Mesendoderm (in vitro differentiated cells): Measurements from ENCODE around the gene PIGL.

ENCODE experiments used
- DNase-seq: peaks from one replicate; pipeline ENCODE4 v3.0.0; 2013
- H2AK5ac ChIP-seq: 2 replicates; pipeline ENCODE4 v1.6.1; 2013; ENCODE audit warnings: low read length, inconsistent platforms
- H2BK120ac ChIP-seq: 2 replicates; pipeline ENCODE4 v1.6.1; 2013; ENCODE audit warnings: low read depth, mild to moderate bottlenecking, low read length, moderate library complexity, mixed read lengths
- H2BK15ac ChIP-seq: replicated peaks from 2 replicates; pipeline ENCODE4 v1.6.1; 2013; ENCODE audit warnings: low read depth, mild to moderate bottlenecking, moderate library complexity
- H2BK5ac ChIP-seq: 2 replicates; pipeline ENCODE4 v1.6.1; 2013; ENCODE audit warnings: low read length, inconsistent platforms
- H3K18ac ChIP-seq: 2 replicates; pipeline ENCODE4 v1.6.1; 2013; ENCODE audit warnings: mild to moderate bottlenecking, low read length, mixed read lengths
- H3K23ac ChIP-seq: one replicate; pipeline ENCODE4 v1.6.1; 2013; ENCODE audit warnings: low read length
- H3K27ac ChIP-seq: 2 replicates; pipeline ENCODE4 v1.5.1; 2013; ENCODE audit warnings: low read depth, mild to moderate bottlenecking, inconsistent platforms, low read length, moderate library complexity
- H3K27me3 ChIP-seq: 2 replicates; pipeline ENCODE4 v1.6.1; 2013; ENCODE audit warnings: low read length, control low read depth, mild to moderate bottlenecking, inconsistent platforms; ENCODE audit not compliant: insufficient read depth, poor library complexity
- H3K36me3 ChIP-seq: 2 replicates; pipeline ENCODE4 v1.6.1; 2013; ENCODE audit warnings: low read length, inconsistent platforms; ENCODE audit not compliant: control insufficient read depth, insufficient read depth
- H3K4ac ChIP-seq: one replicate; pipeline ENCODE4 v1.6.1; 2013; ENCODE audit warnings: low read depth, mild to moderate bottlenecking, low read length, moderate library complexity
- H3K4me1 ChIP-seq: 2 replicates; pipeline ENCODE4 v1.6.1; 2013; ENCODE audit warnings: low read depth, low read length, inconsistent platforms; ENCODE audit not compliant: control insufficient read depth
- H3K4me2 ChIP-seq: 2 replicates; pipeline ENCODE4 v1.6.1; 2013; ENCODE audit warnings: low read length
- H3K4me3 ChIP-seq: 2 replicates; pipeline ENCODE4 v1.5.1; 2013; ENCODE audit warnings: mild to moderate bottlenecking, low read length
- H3K56ac ChIP-seq: one replicate; pipeline ENCODE4 v1.6.1; 2013; ENCODE audit warnings: low read length
- H3K79me1 ChIP-seq: 2 replicates; pipeline ENCODE4 v1.6.1; 2013; ENCODE audit warnings: low read length, inconsistent platforms
- H3K79me2 ChIP-seq: 2 replicates; pipeline ENCODE4 v1.6.1; 2013; ENCODE audit warnings: mild to moderate bottlenecking, low read length; ENCODE audit not compliant: control insufficient read depth, insufficient read depth
- H3K9ac ChIP-seq: 2 replicates; pipeline ENCODE4 v1.6.1; 2013; ENCODE audit warnings: low read length, inconsistent platforms
- H4K5ac ChIP-seq: one replicate; pipeline ENCODE4 v1.6.1; 2013; ENCODE audit warnings: low read length
- H4K8ac ChIP-seq: one replicate; pipeline ENCODE4 v1.6.1; 2013; ENCODE audit warnings: low read depth, mild to moderate bottlenecking, control low read depth, low read length, moderate library complexity
- WGBS: extraction: QIAGEN DNeasy Blood & Tissue Kit; methylation state at CpG from one replicate; pipeline ENCODE4 v1.1.7; 2013; ENCODE audit warnings: low lambda C conversion rate, missing lambda C conversion rate; ENCODE audit not compliant: insufficient coverage; ENCODE audit errors: extremely low coverage; 5-methylcytosine and 5-hydroxymethylcytosine counted together

PIGL gene

DNA sequence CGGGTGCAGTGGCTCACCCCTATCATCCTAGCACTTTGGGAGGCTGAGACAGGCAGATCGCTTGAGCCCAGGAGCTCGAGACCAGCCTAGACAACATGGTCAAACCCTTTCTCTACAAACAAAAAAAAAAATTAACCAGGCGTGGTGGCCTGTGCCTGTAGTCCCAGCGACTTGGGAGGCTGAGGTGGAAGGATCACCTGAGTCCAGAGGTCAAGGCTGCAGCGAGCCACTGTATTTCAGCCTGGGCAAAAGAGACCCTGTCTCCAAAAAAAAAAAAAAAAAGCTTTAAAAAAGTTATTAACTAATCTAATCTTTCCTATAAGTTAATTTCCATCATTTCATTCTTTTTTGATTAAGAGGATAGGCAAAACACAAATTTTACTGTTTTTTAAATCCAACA lies 4.2 kb upstream of the PIGL start:
- no peak overlapping the region for H2BK5ac ChIP-seq
- H3K18ac ChIP-seq: no peak overlapping the region
- no peaks in the 10 kb centered on the region for H3K36me3 ChIP-seq
- H3K27ac ChIP-seq: no peak overlapping the region
- no peak overlapping the region for H3K4me3 ChIP-seq
- no peak overlapping the region for H2AK5ac ChIP-seq
- H3K79me2 ChIP-seq: peaks cover 52% of the 10 kb centered on the region
- no peak overlapping the region for H4K5ac ChIP-seq
- WGBS: no CpG with 5 or more reads among the region's 6 CpGs
- H3K4me2 ChIP-seq: no peak overlapping the region
- peak overlapping the region; percentile 34 for H3K56ac ChIP-seq
- no peaks in the 10 kb centered on the region for H3K27me3 ChIP-seq
- no peak overlapping the region for H4K8ac ChIP-seq
- H3K4me1 ChIP-seq: peaks cover 2% of the 10 kb centered on the region
- no peak overlapping the region for H3K4ac ChIP-seq
- H3K9ac ChIP-seq: no peak overlapping the region
- no peak overlapping the region for H2BK120ac ChIP-seq
- H3K23ac ChIP-seq: no peak overlapping the region
- no peak overlapping the region for H2BK15ac ChIP-seq
- DNase-seq: no peak
- peaks cover 1% of the 10 kb centered on the region for H3K79me1 ChIP-seq

DNA sequence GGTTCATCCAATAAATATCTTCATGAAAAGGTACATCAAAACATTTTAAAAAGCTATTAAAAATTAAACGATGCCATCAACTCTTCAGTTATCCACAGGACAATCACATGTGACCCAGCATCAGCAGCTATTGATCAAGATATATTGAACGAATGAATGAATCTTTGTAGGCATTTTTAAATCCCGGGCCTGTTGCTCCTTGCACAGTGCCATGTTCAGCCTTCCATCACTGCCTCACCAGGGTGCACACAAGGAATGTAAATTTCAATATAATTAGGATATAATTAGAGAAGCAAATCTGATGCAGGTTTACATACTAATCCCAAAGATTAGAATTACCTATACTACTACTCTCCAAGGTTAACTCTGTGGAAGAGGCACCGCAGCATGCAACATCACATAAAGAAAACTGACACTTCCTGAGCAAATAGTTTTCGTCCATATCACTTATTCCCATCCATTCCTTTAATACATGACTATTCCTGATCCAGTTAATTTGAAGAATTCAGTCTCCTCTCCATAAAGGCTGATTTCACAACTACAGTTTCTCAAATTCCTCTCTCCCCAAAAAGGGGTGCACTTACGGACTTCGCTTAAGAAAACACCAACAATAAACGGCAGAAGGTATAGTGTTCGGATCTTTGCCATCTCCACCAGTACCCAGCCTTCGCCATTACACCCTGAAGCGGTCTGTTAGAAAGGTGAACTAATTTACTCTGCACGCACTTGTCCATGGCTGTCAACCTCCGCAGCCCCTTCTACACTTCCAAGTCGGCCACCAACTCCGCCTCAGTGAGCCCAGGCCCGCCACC lies 2.6 kb upstream of the PIGL start:
- H3K27me3 ChIP-seq: no peaks in the 10 kb centered on the region
- peak overlapping the region; percentile 80 for H3K27ac ChIP-seq
- no peak overlapping the region for H4K8ac ChIP-seq
- H3K9ac ChIP-seq: peak overlapping the region; percentile 94
- WGBS: no CpG with 5 or more reads among the region's 16 CpGs
- no peak overlapping the region for H2BK15ac ChIP-seq
- peak overlapping the region; percentile 97 for H3K56ac ChIP-seq
- H4K5ac ChIP-seq: no peak overlapping the region
- peaks cover 2% of the 10 kb centered on the region for H3K4me1 ChIP-seq
- peak overlapping the region; percentile 97 for H3K4ac ChIP-seq
- peak overlapping the region; percentile 81 for H3K4me3 ChIP-seq
- peak overlapping the region; percentile 45 for H3K23ac ChIP-seq
- no peak overlapping the region for H2BK120ac ChIP-seq
- H2AK5ac ChIP-seq: no peak overlapping the region
- H3K79me1 ChIP-seq: peaks cover 1% of the 10 kb centered on the region
- DNase-seq: no peak
- H3K18ac ChIP-seq: peak overlapping the region; percentile 97
- no peaks in the 10 kb centered on the region for H3K36me3 ChIP-seq
- H3K4me2 ChIP-seq: peak overlapping the region; percentile 98
- peaks cover 51% of the 10 kb centered on the region for H3K79me2 ChIP-seq
- no peak overlapping the region for H2BK5ac ChIP-seq

DNA sequence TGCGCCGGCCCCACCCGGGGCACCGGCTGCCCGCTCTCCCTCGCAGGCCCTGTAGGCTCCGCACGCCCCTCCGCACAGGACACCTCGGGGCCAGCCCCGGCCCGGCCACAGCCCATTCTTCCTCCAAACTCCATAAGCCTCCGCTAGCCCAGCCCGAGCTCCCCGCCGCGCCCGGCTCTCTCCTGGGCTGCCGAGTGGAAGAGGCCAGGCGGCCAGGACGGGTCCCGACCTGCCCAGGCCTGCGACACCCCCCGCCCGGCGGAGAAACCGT lies 2.1 kb upstream of the PIGL start:
- DNase-seq: peak; percentile 69
- Histone ChIP-seq H3K18ac (peak overlapping the region; percentile 97), H3K79me2 (peaks cover 51% of the 10 kb centered on the region), H2BK120ac (peak overlapping the region; percentile 69), H3K27ac (peak overlapping the region; percentile 80), H3K36me3 (no peaks in the 10 kb centered on the region), H3K27me3 (no peaks in the 10 kb centered on the region), H3K4ac (peak overlapping the region; percentile 97), H3K4me3 (peak overlapping the region; percentile 81), H4K8ac (no peak overlapping the region), H3K9ac (peak overlapping the region; percentile 94), H4K5ac (no peak overlapping the region), H2BK15ac (no peak overlapping the region), H2BK5ac (no peak overlapping the region), H3K56ac (peak overlapping the region; percentile 97), H3K23ac (peak overlapping the region; percentile 45), H3K79me1 (peaks cover 1% of the 10 kb centered on the region), H2AK5ac (no peak overlapping the region), H3K4me2 (peak overlapping the region; percentile 98), H3K4me1 (peaks cover 2% of the 10 kb centered on the region)
- no CpG with 5 or more reads among the region's 27 CpGs for WGBS

DNA sequence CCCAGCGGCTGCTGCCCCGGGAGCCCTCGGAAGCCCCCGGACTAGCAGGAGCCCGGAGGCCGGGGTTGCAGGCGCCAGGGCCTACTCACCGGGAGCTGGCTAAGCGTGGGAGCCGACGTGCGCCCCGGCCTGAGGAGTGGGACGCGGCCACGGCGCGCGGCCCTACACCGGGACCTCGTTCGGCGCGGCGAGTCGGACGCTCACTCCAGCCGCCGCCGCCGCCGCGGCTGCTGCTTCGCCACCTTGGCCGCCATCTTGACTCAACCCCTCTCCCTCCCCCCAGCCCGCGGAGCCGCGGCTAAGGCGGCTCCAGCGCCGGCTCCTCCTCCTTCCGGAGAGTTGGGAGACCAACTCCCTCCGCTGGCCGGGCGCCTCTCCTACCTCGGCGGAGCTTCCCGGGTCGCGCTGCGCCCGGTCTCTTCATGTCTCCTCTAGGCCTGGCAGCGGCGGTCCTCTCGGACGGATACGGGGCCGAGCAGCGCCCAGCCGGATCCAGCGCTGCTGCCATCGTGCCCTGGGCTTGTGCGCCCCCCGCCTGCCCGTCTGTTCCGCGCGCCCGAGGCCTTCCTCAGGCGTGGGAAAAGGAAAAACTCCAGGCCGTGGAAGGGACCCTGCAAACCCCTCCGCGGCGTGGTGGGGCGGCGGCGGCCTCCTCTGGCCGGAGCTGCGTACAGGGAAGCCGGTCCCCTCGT lies 1.6 kb upstream of the PIGL start, which contains the start of gene NCOR1:
Gene NCOR1, minus strand, starts transcription at position 262 of the 692 bp plus-strand sequence. CDS start 20,965 bp downstream, outside the sequence.
- Histone ChIP-seq H3K4me2 (peak within 1 kb of the TSS; percentile 98), H2BK15ac (no peak within 1 kb of the TSS), H3K23ac (peak within 1 kb of the TSS; percentile 74), H3K79me1 (peaks cover 1% of the 10 kb centered on the region), H3K9ac (peak within 1 kb of the TSS; percentile 94), H3K4me3 (peak within 1 kb of the TSS; percentile 81), H3K27me3 (no peaks in the 10 kb centered on the region), H3K27ac (peak within 1 kb of the TSS; percentile 88), H3K4ac (peak within 1 kb of the TSS; percentile 98), H3K18ac (peak within 1 kb of the TSS; percentile 97), H3K79me2 (peaks cover 51% of the 10 kb centered on the region), H3K4me1 (peaks cover 2% of the 10 kb centered on the region), H4K8ac (no peak within 1 kb of the TSS), H3K56ac (peak within 1 kb of the TSS; percentile 97), H3K36me3 (no peaks in the 10 kb centered on the region), H2BK120ac (peak within 1 kb of the TSS; percentile 69), H4K5ac (no peak within 1 kb of the TSS), H2AK5ac (no peak within 1 kb of the TSS), H2BK5ac (peak within 1 kb of the TSS; percentile 51)
- peak; percentile 97 for DNase-seq
- WGBS: no CpG with 5 or more reads among the region's 82 CpGs

DNA sequence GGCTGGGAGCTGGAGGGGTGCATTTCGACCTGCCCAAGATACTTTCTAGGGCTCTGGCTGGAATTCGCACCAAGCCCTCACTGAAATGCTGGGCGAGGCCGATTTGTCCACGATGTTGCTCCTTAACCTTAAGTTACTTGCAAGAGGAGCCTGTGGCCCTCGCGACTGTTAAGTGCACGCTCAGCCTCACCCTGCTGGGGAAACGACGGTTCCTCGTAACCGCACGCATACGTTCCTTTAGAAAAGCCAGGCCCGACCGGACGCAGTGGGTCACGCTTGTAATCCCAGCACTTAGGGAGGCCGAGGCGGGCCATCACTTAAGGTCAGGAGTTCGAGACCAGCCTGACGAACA lies 1.1 kb upstream of the PIGL start:
- no peak overlapping the region for H3K4me3 ChIP-seq
- H3K27me3 ChIP-seq: no peaks in the 10 kb centered on the region
- H3K27ac ChIP-seq: peak overlapping the region; percentile 88
- no peaks in the 10 kb centered on the region for H3K36me3 ChIP-seq
- no peak overlapping the region for H4K8ac ChIP-seq
- peaks cover 1% of the 10 kb centered on the region for H3K79me1 ChIP-seq
- no peak overlapping the region for H2AK5ac ChIP-seq
- H3K4ac ChIP-seq: peak overlapping the region; percentile 98
- no peak overlapping the region for H2BK15ac ChIP-seq
- WGBS: no CpG with 5 or more reads among the region's 22 CpGs
- no peak for DNase-seq
- peak overlapping the region; percentile 74 for H3K23ac ChIP-seq
- peaks cover 2% of the 10 kb centered on the region for H3K4me1 ChIP-seq
- H3K4me2 ChIP-seq: peak overlapping the region; percentile 63
- peak overlapping the region; percentile 51 for H2BK5ac ChIP-seq
- H4K5ac ChIP-seq: no peak overlapping the region
- no peak overlapping the region for H2BK120ac ChIP-seq
- peaks cover 49% of the 10 kb centered on the region for H3K79me2 ChIP-seq
- H3K56ac ChIP-seq: peak overlapping the region; percentile 97
- H3K18ac ChIP-seq: peak overlapping the region; percentile 77
- H3K9ac ChIP-seq: peak overlapping the region; percentile 94
